Suprapubic skin (tissue), 4 donors: Measurements from ENCODE around the gene HS3ST2.

Experiments used
- EP300 ChIP-seq: sonication (generic); formaldehyde crosslinking; IDR thresholded peaks from one replicate; pipeline ENCODE4 v1.6.1; 2017; ENCODE audit warnings: antibody characterized with exemption
- POLR2A ChIP-seq, 2 donors: fragments of 450-650 bp; IDR thresholded peaks; one replicate each; pipeline ENCODE4 v1.6.1; 2017; ENCODE audit warnings: antibody characterized with exemption in 2 of 2, mild to moderate bottlenecking in 2 of 2, moderate library complexity in 2 of 2
- POLR2AphosphoS5 ChIP-seq, 3 donors: sonication (generic); formaldehyde crosslinking; IDR thresholded peaks; one replicate each; pipeline ENCODE4 v1.6.1; 2017; ENCODE audit warnings: antibody characterized with exemption in 3 of 3
- TF ChIP-seq, protein P1 (sequence below), 2 donors: fragments of 200-600 bp in 1 of 2; fragments of 450-650 bp in 1 of 2; sonication (generic) in 1 of 2; IDR thresholded peaks; one replicate each; pipeline ENCODE4 v1.5.1; 2016 to 2019; ENCODE audit warnings: antibody characterized with exemption in 2 of 2, mild to moderate bottlenecking in 1 of 2, moderate library complexity in 1 of 2

- no peak for TF ChIP-seq POLR2AphosphoS5 (IDR thresholded peaks at IDR 0.05)
- TF ChIP-seq, protein P1, sequence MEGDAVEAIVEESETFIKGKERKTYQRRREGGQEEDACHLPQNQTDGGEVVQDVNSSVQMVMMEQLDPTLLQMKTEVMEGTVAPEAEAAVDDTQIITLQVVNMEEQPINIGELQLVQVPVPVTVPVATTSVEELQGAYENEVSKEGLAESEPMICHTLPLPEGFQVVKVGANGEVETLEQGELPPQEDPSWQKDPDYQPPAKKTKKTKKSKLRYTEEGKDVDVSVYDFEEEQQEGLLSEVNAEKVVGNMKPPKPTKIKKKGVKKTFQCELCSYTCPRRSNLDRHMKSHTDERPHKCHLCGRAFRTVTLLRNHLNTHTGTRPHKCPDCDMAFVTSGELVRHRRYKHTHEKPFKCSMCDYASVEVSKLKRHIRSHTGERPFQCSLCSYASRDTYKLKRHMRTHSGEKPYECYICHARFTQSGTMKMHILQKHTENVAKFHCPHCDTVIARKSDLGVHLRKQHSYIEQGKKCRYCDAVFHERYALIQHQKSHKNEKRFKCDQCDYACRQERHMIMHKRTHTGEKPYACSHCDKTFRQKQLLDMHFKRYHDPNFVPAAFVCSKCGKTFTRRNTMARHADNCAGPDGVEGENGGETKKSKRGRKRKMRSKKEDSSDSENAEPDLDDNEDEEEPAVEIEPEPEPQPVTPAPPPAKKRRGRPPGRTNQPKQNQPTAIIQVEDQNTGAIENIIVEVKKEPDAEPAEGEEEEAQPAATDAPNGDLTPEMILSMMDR (IDR thresholded peaks at IDR 0.05), result no peak
- TF ChIP-seq EP300, result no peak
- no peak for TF ChIP-seq POLR2A (IDR thresholded peaks at IDR 0.05)
Observed at GRCh38 chr16:22786691-22787090, 27.3 kb upstream of the HS3ST2 start.
